IPS DF 19.7 (cell line): ENCODE data around the gene ACAD9.
A peak's percentile ranks its signal among the peaks of the same experiment; 100 is the strongest.
"Not testable (repeated sequence)": the region's sequence is repeated elsewhere in the genome, so short reads cannot be mapped to it uniquely, and the experiment has no call there.

ENCODE experiments used
- DNase-seq: peaks from one replicate; pipeline ENCODE4 v3.0.0-alpha.2; 2013; ENCODE audit warnings: low read depth, low spot score

The ACAD9 gene

DNA sequence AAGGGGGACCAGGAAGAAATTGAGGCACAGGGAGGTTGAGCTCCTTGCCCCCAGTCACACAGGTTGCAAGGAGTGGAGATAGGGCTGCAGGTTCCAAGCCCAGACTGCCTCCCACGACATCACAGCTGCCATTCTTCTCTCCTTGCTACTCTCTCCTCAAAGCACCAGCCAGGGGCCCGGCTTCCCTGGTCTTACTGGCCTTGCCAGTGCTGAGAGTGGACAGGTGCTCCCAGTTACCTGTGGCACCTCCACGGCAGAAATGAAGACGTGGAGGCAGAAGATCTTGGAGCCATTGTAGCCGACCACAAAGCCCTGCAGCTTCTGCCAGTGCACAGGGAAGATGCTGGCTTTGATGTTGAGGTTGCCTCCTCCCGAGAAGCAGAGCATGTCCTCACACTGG is 17.9 kb upstream of the ACAD9 start:
- DNase-seq: no peak

DNA sequence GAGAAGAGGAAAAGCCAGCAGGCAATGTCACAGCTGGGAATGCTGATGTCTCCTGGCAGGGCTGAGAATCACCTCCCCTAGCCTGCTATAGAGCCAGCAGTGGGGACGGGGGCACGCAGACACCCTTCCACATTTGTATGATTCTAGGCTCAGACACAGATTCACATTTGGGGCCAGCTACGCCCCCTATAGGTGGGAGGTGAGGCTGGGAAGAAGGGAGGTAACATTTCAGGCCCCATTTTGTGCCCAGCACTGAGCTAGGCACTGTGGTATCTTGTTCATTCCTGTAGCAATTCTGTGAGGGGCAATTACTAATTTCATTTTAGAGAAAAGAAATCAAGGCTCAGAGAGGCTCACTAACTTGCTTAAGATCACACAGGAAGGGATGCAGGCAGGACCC is 15.9 kb upstream of the ACAD9 start:
- DNase-seq: no peak

DNA sequence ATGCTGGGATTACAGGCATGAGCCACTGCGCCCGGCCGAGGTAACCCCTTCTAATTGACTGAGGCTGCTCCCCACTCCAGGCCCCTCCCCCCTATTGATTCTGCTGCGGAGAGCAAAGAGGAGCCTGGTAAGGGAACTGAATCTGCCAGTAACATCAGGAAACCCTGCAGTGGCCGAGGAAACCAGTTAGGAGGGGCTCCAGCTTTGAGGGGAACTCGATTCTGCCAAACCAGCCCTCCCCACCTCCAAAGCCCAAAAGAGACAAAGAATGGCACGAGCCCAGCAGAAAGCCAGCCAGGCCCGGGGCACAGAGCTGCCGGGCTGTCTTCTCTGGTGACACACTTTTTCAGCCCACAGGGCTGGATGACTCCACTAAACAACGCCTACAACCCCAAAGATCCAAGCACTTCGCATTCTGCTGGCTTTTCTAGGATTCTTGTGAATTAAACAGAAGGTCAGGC is 15.0 kb upstream of the ACAD9 start:
- DNase-seq: no peak

DNA sequence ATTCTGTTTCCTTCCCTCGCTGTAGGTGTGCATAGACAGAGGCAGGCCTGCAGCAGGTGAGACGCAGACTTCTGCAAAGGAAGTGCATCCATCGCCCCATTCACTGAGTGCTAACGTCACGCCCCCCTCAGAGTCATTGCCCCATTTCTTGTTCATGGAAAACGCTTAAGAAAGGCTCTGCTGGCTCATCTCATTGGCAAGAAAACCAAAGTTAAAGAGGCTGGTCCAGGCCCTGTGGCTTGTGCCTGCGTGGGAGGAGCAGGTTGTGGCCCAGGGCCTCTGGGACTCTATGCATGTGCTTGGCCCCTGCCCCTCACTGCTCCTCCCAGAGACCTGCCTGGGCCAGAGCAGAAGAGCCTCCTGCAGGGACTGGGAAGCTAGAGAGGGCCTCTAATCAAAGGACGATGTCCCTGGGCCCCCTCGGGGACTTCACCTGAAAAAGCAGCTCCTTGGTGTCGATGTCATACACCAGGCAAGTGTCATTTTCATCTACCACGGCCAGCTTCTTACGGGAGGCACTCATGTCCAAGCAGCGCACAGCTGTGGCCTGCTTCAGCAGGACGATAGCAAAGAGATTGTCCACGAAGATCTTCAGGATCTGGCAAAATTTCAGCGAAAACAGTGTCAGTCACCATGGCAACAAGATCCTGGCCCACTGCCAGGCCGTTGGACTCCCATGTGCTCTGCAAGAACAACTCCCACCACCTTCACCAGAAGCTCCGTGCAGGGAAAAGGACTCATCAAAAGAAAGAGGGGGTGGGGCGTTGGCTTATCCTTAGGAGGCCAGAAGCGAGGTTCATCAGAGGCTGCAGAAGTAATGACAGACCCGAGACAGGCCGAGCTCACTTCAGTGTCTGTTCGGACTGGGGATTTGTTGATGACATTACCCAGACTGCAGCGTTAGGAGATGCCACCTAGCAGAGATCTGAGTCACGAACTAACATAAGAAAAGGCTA is 14.3 kb upstream of the ACAD9 start:
- not testable (repeated sequence) for DNase-seq

DNA sequence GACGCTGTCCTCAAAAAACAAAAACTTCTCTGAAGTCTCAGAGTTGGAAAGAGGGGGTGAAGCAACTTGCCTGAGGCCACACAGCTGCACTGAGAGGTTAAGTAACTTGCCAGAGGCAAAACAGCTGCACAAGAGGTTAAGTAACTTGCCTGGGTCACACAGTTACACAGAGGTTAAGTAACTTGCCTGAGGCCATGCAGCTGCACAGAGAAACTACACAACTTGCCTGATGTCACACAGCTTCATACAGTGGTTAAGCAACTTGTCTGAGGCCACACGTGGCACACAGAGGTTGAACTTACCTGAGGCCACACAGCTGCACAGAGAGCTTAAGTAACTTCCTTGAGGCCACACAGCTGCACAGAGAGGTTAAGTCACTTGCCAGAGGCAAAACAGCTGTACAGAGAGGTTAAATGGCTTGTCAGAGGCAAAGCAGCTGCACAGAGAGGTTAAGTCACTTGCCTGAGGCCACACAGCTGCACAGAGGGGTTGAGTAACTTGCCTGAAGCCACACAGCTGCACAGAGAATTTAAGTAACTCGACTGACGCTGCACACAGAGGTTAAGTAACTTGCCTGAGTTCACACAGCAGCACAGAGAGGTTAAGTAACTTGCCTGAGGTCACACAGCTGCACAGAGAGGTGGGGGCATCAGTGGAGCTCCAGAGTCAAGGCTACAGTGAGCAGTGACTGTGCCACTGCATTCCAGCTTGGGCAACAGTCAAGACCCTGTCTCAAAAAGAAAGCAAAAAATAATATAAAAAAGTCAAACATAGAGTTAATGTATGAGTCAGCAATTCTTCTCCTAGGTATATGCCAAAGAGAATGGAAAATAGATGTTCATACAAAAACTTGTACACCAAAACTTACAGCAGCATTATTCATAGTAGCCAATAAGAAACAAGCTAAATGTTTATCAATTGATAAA is 12.0 kb upstream of the ACAD9 start:
- DNase-seq: no peak

DNA sequence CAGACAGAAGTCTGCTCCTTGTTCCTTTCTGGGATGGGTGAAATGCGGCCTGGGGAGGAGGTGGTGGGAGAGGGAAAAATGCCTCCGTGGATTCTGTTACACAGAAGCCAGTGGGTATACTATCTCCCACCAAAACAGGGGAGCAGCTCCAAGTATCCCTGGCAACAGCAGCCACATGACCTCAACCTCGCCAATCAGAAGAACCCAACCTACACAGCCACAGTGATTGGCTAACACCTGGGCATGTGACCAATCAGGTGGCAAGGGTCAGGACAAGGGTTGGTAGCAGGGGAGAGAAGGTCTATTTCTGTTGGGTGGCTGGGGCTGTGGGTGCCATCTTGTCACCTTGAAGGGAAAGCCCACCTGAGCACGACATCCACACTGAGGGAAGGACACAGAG is 9.1 kb upstream of the ACAD9 start:
- DNase-seq: no peak

DNA sequence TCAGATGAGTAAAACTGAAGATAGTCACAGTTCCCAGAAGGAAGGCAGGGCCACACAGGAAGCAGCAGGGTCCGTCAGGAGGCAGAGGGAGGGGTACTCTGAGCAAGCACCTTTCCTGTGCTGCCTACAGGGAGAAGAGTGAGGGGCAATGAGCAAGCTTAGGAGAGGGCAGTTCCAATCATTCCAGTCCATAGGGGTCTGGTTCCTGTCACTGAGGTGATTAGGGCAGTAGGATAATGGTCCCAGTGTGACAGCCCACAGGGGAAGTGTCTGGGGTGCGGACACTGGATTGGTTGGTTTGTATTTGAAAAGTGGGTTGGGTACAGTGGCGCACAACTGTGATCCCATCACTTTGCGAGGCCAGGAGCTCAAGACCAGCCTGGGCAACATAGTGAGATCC is 7.1 kb upstream of the ACAD9 start:
- no peak for DNase-seq

DNA sequence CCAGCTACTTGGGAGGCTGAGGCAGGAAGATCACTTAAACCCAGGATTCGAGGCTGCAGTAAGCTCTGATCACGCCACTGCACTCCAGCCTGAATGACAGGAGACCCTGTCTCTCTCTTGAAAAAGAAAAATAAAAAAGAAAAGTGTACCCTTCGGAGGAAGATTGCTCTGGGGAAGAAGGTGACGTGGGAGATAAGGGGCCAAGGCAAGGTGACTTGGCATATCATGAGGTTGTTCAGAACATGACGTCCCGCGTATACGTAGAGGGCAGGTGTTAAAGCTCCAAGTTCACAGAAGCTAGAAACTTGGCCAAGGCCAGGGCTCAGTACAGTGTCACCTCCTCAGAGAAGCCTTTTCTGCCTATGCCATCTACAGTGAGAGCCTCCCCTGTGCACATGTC is 6.7 kb upstream of the ACAD9 start:
- no peak for DNase-seq

DNA sequence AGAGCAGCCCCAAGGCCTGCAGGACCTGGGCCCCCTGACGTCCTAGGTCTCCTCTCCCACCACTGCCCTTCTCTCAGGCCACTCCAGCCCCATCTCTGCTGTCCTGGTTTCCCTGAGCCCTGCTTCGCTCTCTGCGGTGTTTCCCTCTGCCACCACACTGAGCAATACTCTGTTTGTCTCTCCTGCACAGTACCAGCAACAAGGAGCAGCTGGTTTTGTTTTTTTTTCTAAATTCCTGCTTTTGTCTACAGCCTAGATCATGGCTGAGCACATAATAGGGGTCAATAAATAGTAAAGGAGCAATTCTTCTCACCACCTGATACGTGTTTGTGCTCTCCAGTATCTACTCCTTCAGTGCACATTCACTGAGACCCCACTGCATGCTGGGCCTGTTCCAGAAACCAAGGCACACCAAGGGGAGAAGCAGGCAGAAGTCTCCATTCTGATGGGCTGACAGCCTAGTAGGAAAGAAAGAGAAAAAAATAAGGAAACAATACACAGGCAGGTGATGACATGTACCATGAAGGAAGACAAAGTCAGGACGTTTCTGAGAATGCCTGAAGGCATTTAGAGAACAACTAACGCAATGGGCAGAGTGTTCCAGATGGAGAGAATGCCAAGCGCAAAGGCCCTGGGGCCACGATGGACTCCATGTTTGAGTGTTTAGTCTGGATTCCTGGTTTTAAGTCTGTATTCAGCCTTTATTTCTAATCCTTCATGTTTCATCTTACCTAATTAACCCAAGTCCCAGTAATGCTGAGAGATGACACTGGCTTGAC is 6.0 kb upstream of the ACAD9 start:
- no peak for DNase-seq

DNA sequence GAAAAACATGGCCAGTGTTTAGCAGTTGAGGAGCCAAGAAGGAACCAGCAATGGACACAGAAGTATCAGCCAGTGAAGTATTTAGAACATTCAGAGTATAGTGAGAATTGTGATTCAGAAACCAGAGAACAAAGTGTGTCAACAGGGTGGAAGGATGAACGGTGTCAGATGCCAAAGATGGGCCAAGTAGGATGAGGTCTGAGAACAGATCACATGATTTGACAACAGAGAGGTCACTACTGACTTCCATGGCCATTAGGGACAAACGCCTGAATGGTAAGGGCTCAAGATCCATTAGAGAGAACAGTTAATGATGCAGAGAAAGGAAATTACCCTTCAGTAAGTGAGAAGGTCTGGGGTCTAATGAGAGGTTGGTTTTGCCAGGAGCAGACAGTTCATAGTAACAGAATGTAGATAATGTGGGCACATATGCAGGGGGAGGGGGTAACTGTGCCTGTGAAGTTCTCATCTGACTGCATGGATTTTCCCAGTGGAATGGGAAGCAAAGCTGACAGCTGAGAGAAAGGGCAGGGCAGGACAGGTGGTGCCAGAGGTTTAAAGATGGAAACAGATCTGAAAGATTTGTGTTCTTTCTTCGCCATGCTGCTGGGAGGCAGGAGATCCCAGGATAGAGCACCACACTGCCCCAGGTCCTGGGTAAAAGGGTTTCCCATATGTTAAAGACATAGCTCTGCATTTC is 4.8 kb upstream of the ACAD9 start:
- no peak for DNase-seq

DNA sequence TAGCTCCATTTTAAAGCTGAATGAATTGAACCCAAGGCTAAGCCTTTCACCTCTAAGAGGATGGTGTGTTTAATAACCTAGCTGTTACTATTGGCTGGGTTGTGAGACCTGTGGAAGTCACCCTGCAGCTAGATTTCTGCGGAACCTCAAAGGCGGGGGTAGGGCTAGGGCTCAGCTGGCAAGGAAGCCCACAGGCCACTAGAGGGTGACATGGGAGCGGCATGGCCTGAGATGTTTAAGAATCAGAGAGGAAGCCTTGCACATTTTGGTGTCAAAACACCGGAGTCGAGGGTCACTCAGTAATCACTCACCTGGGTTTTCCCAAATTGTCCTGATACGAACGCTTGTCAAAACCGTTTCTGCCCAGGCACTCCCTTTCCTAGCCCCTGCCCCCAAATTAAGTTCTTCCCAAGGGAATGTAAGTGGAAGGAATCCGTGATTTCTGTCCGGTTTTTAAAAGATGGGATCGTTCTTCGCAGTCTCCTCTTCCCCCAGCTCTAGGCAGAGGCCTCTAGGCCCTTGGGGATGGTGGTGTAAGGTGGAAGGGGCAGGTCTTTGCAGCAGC is 3.8 kb upstream of the ACAD9 start:
- DNase-seq: peak; percentile 25

DNA sequence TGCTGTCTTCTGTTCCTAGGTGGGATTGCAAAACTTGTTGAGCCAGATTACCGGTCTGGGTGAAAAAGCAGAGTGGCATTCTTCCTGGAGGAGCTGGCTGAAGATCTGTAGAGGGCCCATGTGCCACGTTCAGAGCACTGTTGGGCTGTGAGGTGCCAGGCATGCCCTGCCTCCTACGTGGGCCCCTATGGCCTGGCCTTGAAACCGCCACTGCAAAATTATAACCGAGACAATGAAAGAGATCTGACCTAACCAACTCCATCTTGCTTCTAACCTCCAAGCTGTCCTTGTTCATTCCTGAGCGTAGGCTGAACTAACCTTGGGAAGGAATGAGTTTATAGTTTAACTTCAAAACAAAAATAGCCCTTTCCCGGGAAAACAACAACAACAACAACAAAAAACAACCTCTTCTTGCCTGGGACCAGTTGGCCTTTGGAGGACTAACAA is 1.4 kb upstream of the ACAD9 start:
- DNase-seq: no peak

DNA sequence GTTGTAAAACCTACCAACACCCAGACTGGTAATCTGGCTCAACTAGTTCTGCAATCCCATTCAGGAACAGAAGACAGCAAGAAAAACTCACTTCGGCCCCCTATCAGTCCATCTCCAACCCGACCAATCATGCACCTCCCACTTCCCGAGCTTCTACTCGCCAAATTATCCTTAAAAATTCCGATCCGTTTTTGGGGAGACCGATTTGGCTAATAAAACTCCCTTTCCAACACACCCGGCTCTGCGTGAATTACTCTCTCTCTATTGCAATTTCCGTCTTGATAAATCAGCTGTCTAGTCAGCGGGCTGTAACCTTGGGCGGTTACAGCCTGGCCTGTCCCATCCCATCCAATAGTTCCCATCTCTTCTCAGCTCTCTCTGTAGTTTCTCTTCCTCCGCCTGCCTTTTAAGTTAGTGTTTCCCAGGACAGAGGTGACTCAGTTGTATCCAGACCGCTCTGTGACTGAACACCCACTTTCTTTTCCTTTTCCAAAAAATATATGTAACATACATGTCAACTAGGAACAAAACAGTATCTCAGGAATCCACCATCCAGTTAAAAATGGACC is 780 bp upstream of the ACAD9 start:
- DNase-seq: no peak

DNA sequence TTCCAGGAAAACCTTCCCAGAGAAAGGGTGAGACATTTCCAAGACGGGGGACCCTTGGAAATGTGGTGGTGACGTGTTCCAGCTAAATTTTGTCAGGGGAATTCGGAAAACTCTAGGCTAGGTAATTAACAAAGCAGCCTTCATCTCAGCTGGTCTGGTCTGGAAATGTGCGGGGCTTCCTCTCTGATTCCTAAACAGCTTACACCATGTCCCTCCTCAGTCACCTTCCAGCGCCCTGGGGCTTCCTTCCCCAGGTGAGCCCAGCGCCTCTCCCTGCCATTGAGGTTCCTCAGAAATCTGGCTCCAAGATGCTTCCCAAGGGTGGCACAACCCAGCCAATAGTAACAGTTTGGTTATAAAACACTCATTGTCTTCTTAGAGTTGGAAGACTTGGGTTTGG is 571 bp downstream of the ACAD9 start:
- DNase-seq: no peak

DNA sequence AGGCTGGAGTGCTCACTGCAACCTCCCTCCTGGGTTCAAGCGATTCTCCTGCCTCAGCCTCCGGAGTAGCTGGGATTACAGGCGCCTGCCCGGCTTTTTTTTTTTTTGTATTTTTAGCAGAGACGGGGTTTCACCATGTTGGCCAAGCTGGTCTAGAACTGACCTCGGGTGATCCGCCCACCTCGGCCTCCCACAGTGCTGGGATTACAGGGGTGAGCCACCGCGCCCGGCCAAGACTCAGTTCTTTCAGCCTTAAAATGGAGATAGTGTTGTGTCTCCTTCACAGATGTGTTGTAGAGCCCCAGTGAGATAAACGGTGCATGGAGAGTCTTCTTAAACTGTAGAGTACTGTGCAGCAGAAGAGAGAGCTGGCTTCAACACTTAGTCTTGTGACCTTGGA is 1.0 kb downstream of the ACAD9 start:
- not testable (repeated sequence) for DNase-seq

DNA sequence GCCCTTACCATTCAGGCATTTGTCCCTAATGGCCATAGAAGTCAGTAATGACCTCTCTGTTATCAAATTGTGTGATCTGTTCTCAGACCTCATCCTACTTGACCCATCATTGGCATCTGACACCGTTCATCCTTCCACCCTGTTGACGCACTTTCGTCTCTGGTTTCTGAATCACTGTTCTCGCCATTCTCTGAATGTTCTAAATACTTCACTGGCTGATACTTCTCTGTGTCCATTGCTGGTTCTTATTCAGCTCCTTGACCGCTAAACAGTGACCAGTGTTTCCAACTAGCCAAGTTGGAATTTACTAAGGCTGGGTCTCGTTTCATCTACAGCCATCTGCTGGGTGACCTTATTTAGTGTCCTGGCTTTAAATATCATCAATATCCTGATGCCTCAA is 2.2 kb downstream of the ACAD9 start:
- no peak for DNase-seq

DNA sequence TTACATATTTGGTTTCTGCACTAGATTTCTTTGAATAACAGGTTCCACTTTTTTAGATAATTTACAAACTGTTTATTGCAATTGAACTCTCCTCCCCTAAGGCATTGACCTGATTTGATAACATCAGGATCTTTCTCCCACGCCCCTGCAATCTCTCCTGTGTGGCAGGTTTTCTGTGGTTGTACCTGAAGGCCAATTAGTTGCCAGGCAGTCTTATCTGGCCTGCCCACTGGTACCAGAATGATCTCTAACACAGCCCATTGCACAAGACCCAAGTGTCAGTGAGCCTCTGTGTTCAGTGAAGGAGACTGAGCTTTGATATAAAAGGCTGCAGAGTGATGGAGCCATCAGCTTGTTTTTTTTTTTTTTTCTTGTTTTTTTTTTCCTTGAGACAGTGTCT is 3.3 kb downstream of the ACAD9 start:
- DNase-seq: no peak

DNA sequence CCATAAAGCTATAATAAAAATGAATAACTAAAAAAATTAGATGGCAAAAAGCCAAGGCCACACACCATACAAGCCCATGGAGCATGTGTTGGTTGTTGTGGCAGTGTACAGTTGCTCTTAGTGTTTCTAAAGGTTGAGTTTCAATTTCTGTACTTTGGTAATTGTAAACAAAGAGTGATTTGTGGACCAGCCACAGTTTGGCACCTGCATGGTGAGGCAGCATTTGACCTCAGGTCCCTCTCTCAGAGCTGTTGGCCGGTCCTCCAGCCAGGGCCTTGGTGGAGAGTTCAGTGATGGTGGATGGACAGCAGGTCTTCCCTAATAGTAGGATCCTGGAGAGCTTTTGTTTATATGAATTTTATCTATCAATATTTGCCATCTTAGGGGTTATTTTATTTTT is 5.6 kb downstream of the ACAD9 start:
- no peak for DNase-seq

DNA sequence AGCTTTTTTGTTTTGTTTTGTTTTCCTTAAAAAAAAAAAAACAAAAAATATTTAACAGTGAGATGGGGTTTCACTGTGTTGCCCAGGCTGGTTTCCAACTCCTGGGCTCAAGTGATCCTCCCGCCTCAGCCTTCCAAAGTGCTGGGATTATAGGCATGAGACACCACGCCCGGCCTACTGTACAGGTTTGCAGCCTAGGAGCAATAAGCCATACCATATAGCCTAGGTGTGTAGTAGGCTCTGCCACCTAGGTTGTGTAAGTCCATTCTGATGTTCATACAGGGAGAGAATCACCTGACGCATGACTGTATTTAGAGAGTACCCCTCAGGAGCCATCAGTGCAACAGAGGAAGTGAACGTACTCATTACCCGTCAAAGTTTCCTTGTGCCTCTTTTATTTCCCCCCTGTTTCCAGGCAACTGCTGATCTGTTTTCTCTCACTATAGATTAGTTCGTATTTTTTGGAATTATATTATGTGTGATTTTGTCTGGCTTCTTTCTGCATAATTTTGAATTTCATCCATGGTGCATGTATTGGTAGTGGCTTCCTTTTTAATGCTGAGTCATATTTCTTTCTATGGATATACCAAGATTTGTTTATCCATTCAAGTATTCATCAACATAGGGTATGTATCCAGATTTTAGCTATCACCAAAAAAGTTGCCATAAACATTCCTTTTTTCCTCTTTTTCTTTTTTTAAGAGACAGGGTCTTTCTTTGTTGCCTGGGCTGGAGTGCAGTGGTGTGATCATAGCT is 9.9 kb downstream of the ACAD9 start:
- DNase-seq: no peak
